ENCODE data around the gene HIVEP2. TPM values are rescaled to one million over a fixed set of nuclear protein-coding genes. Genes with fewer than 3 reads are reported as not detected.

Gene HIVEP2
- polyA plus RNA-seq, 3 donors = 0.16 to 1.4 (median 0.64) TPM

DNA sequence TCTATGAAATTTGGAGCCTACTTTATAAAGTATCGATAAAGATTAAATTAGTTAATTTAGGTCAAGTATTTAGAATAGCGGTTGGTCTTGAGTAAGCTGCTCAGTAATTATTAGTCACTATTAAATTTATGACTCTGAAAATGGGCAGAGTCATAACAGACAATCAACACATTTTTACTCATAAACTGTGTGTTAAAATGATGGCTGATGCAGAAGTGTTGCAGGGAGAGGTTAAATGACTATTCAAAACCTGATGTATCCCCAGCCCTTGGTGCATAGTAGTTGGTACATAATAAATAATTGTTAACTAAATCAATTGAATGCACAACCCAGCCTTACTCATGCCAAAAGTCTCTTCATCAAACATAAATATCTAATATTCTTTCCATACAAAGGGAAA lies 30.6 kb downstream of the HIVEP2 start:
- no peak overlapping the region for H3K4me2 ChIP-seq (replicated peaks; ENCODE audit: extremely low read depth, low read length, poor library complexity, severe bottlenecking)
- no peaks in the 10 kb centered on the region for H3K79me2 ChIP-seq (ENCODE audit: insufficient read depth, low read length)
- no peaks in the 10 kb centered on the region for H3K9me3 ChIP-seq (replicated peaks in 1 of 2; ENCODE audit: control insufficient read depth in 1 of 2, insufficient read depth in 1 of 2, low read length in 2 of 2)
- no peaks in the 10 kb centered on the region for H3K27me3 ChIP-seq (ENCODE audit: control insufficient read depth in 2 of 2, insufficient read depth in 2 of 2, low read length in 2 of 2)
- H4K20me1 ChIP-seq (ENCODE audit: insufficient read depth, low read length) = no peaks in the 10 kb centered on the region
- no peak overlapping the region for H2AFZ ChIP-seq (ENCODE audit: insufficient read depth, low read depth, low read length, poor library complexity, severe bottlenecking)
- Mint-ChIP-seq H3K9me3 (no peaks in the 10 kb centered on the region), H3K27ac (peak overlapping the region in 3 of 7 donors; percentile 40 to 99 (median 99)), H3K4me1 (peaks cover 30% of the 10 kb centered on the region), H3K36me3 (peaks cover 0 to 5% of the 10 kb centered on the region in 2 donors), H3K27me3 (ENCODE audit: low read depth in 3 of 3) (peaks cover 0 to 1% (median 0%) of the 10 kb centered on the region in 3 donors), H3K4me3 (no peak overlapping the region)
- peak in 1 of 3 donors; percentile 35 for DNase-seq
- intact Hi-C loops (cut with micrococcal nuclease) = loop anchor here (5.0 to 10.0 kb wide), 3 partner anchors 33 to 210 kb away; partner anchors contain the start of gene HIVEP2 (in 2 of the 2)
- no peak overlapping the region for H3K9ac ChIP-seq (ENCODE audit: insufficient read depth, low read length, poor library complexity, severe bottlenecking)
- no peak overlapping the region for H3K4me3 ChIP-seq (replicated peaks in 1 of 3; ENCODE audit: low read depth in 2 of 3, low read length in 3 of 3)
- WGBS (ENCODE audit: insufficient coverage) = no CpG with 5 or more reads among the region's 2 CpGs
- peaks cover 22 to 27% of the 10 kb centered on the region in 2 donors for H3K4me1 ChIP-seq (ENCODE audit: control insufficient read depth in 1 of 2, insufficient read depth in 2 of 2, low read length in 2 of 2)
- TF ChIP-seq CTCF (IDR thresholded peaks at IDR 0.05) = no peak
- no peaks in the 10 kb centered on the region for H3K36me3 ChIP-seq (replicated peaks in 1 of 2; ENCODE audit: control insufficient read depth in 1 of 2, insufficient read depth in 2 of 2, low read length in 2 of 2)
- peak overlapping the region in 1 of 2 donors; percentile 97 for H3K27ac ChIP-seq (ENCODE audit: low read depth in 1 of 2, low read length in 2 of 2)

DNA sequence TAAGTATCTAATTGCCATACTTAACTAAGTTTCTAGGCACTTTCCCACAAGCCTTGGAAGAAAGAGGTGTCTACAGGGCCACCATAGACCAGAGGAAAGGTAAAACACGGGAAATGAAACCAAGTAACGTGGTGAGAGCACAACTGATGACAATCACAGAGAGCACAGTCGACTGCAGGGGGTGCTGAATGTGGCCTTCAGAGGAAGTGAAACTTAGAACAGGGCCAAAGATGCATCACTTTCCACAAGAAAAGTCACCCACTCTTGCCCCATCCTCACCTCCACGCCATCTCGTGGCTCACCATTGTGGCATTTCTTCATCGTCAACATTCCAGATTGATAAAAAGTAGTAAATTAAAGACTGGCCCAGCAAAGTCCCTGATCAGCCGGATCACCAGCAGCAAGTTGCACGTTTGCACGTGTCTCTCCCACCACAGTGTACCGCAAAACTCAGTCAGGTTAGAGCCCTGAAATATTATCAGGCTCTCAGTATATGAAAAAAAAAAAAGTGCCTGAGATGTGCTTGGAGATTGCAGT lies 31.4 kb downstream of the HIVEP2 start:
- Histone ChIP-seq H3K4me1 (ENCODE audit: control insufficient read depth in 1 of 2, insufficient read depth in 2 of 2, low read length in 2 of 2) (peaks cover 22 to 27% of the 10 kb centered on the region in 2 donors), H3K79me2 (ENCODE audit: insufficient read depth, low read length) (no peaks in the 10 kb centered on the region), H3K4me3 (replicated peaks in 1 of 3; ENCODE audit: low read depth in 2 of 3, low read length in 3 of 3) (peak overlapping the region; percentile 32 to 87 (median 74)), H3K9ac (ENCODE audit: insufficient read depth, low read length, poor library complexity, severe bottlenecking) (peak overlapping the region; percentile 70), H3K27ac (ENCODE audit: low read depth in 1 of 2, low read length in 2 of 2) (peak overlapping the region; percentile 65 to 97), H3K4me2 (replicated peaks; ENCODE audit: extremely low read depth, low read length, poor library complexity, severe bottlenecking) (peak overlapping the region; percentile 77), H4K20me1 (ENCODE audit: insufficient read depth, low read length) (no peaks in the 10 kb centered on the region), H2AFZ (ENCODE audit: insufficient read depth, low read depth, low read length, poor library complexity, severe bottlenecking) (peak overlapping the region; percentile 60), H3K9me3 (replicated peaks in 1 of 2; ENCODE audit: control insufficient read depth in 1 of 2, insufficient read depth in 1 of 2, low read length in 2 of 2) (no peaks in the 10 kb centered on the region), H3K36me3 (replicated peaks in 1 of 2; ENCODE audit: control insufficient read depth in 1 of 2, insufficient read depth in 2 of 2, low read length in 2 of 2) (no peaks in the 10 kb centered on the region), H3K27me3 (ENCODE audit: control insufficient read depth in 2 of 2, insufficient read depth in 2 of 2, low read length in 2 of 2) (no peaks in the 10 kb centered on the region)
- intact Hi-C loops (cut with micrococcal nuclease) = loop anchor here (5.0 to 10.0 kb wide), 3 partner anchors 34 to 209 kb away; partner anchors contain the start of gene HIVEP2 (in 2 of the 2)
- TF ChIP-seq CTCF (IDR thresholded peaks at IDR 0.05) = peak; percentile 46
- peak overlapping the region; percentile 97 to 100 (median 99) for H3K27ac Mint-ChIP-seq
- H3K4me3 Mint-ChIP-seq = peak overlapping the region; percentile 82 to 93
- 0% methylated on average over 6 of the region's 10 CpGs for WGBS (ENCODE audit: insufficient coverage)
- H3K4me1 Mint-ChIP-seq = peaks cover 30% of the 10 kb centered on the region
- peaks cover 0 to 1% (median 0%) of the 10 kb centered on the region in 3 donors for H3K27me3 Mint-ChIP-seq (ENCODE audit: low read depth in 3 of 3)
- no peaks in the 10 kb centered on the region for H3K9me3 Mint-ChIP-seq
- peaks cover 0 to 5% of the 10 kb centered on the region in 2 donors for H3K36me3 Mint-ChIP-seq
- peak; percentile 91 to 99 (median 92) for DNase-seq
